Measurements from ENCODE around the gene CXCL16. TPM values are rescaled to one million over a fixed set of nuclear protein-coding genes. Genes with fewer than 3 reads are reported as not detected.
"Not testable (repeated sequence)": the region's sequence is repeated elsewhere in the genome, so short reads cannot be mapped to it uniquely, and the experiment has no call there.

Gene CXCL16
- total RNA-seq, 1 donor: 0.86 TPM

- H3K4me3 ChIP-seq (ENCODE audit: low read depth, low read length): no peak overlapping the region
- TF ChIP-seq CTCF (IDR thresholded peaks at IDR 0.05; ENCODE audit: insufficient read depth, low read depth, low read length): no peak
- DNase-seq (ENCODE audit: low read depth): no peak
Measured at GRCh38 chr17:4718276-4718675, 21.5 kb downstream of the CXCL16 start.

GRCh38 chr17:4717791-4718190 lies 21.9 kb downstream of the CXCL16 start:
- DNase-seq (ENCODE audit: low read depth): no peak
- H3K4me3 ChIP-seq (ENCODE audit: low read depth, low read length): no peak overlapping the region
- TF ChIP-seq CTCF (IDR thresholded peaks at IDR 0.05; ENCODE audit: insufficient read depth, low read depth, low read length): no peak

GRCh38 chr17:4716081-4716480 lies 23.6 kb downstream of the CXCL16 start:
- H3K4me3 ChIP-seq (ENCODE audit: low read depth, low read length): no peak overlapping the region
- no peak for DNase-seq (ENCODE audit: low read depth)
- no peak for TF ChIP-seq CTCF (IDR thresholded peaks at IDR 0.05; ENCODE audit: insufficient read depth, low read depth, low read length)

GRCh38 chr17:4715063-4715744 lies 24.5 kb downstream of the CXCL16 start:
- DNase-seq (ENCODE audit: low read depth): no peak
- no peak overlapping the region for H3K4me3 ChIP-seq (ENCODE audit: low read depth, low read length)
- TF ChIP-seq CTCF (IDR thresholded peaks at IDR 0.05; ENCODE audit: insufficient read depth, low read depth, low read length): no peak

GRCh38 chr17:4714340-4715062 lies 25.2 kb downstream of the CXCL16 start:
- not testable (repeated sequence) for H3K4me3 ChIP-seq (ENCODE audit: low read depth, low read length); DNase-seq (ENCODE audit: low read depth)

GRCh38 chr17:4712526-4712925 lies 27.2 kb downstream of the CXCL16 start:
- no peak for DNase-seq (ENCODE audit: low read depth)
- no peak overlapping the region for H3K4me3 ChIP-seq (ENCODE audit: low read depth, low read length)

More at GRCh38 chr17:4712526-4712925, 27.2 kb downstream of the CXCL16 start:
- no peak for TF ChIP-seq CTCF (IDR thresholded peaks at IDR 0.05; ENCODE audit: insufficient read depth, low read depth, low read length)
